HG02970 (cell line): ENCODE results near the gene CANT1.

Experiments used
- ATAC-seq: cut with Tn5 transposase; IDR thresholded peaks from one replicate; pipeline ENCODE4 v1.9.1; 2021; ENCODE audit warnings: mild to moderate bottlenecking, moderate library complexity, moderate number of reproducible peaks; ENCODE audit not compliant: unreplicated experiment, low FRiP score

CANT1 gene

DNA sequence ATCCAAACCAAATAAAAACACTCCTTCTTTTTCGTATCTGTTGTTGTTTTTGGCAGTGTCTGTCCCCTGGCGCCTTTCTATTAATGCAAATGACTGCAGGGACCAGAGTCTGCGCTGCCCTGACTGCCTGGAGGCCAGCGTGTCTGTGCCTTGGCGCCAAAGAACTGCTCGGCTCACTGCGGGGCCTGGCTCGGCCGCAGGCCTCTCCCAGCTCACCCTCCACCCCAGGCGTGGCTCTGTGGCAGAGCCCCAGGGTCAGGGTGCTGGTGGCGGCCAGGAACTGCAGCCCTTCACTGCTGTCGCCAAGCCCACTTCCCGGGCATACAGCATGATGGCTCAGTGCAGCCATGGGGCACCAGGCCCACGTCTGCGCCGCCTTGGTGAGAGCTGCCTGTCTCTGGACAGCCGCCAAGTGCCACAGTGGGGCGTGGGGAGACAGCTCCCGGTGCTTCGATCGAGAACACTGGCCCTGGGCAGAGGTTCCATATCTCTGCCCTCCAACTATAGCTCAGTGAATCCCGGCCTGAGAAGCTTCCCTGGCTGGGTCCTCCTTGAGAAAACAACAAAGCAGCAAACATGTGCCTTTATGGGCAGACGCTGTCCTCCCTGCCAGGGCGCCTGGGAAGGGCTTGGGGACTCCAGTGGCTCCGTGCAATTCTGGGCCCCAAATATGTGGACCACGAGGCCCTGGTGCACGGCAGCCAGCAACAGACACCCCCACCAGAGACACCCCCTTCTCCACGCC, 11.1 kb downstream of the CANT1 start:
- ATAC-seq, result no peak

GRCh38 chr17:78997881-78998280, 11.7 kb downstream of the CANT1 start:
- ATAC-seq, result no peak

DNA sequence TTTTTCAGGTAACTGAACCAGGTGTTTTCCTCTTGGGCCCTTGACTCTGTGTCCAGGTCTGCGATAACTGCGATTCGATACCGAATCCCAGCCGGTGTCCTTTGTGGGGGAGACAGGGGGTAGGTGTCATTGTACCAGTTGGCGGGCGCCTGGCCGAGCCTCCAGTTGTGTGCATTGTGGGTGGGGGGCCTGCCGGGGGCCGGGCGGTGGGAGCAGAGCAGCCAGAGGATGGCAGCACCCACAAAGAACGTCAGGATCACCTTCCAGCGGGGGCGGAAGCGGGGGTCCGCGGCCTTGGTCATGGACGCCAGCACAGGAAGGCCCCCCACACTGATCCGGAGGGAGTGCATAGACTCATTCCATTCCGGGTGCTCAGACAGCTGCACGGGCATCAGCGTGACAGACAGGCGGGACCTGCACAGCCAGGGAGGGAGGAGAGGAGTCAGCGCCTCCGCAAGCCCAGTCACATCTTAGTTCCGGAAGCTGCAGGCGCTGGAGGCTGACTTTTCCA, 12.3 kb downstream of the CANT1 start:
- no peak for ATAC-seq

GRCh38 chr17:78996781-78997201, 12.8 kb downstream of the CANT1 start:
- ATAC-seq, result no peak

- ATAC-seq, result no peak
These were observed 13.7 kb downstream of the CANT1 start for GRCh38 chr17:78995761-78996451.

DNA sequence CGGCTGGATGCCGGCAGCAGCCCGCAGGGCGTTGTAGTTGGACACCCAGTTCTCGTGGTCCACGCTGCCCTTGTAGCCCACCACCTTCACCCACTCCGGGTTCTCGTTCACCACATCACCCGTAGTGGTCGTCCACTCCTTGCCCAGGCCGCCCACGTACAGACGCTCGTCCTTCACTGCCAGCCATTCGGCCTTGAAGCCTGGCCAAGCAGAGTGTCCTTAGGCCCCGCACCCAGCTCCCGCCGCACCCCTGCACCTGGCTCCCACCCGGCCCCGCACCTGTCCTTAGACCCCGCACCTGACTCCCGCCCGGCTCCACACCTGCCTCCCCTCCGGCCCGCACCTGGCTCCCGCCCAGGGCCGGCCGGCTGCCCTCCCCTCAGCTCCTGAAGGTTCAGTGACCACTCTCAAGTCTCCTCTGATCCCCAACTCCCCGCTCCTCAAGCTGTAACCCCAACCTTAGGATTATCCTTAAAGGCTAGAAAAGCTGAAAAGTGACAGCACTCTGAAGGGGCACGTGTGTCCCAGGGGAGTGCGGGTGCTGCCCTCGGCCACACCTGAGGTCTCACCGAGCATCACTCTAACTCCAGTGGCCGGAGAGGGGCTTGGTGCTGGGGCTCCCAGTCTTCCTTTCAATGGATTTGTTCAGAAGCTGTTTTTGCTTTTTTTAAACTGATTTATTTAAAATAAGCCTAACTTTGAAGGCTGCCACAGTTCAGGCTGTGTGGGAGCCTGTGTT, 14.4 kb downstream of the CANT1 start:
- no peak for ATAC-seq

DNA sequence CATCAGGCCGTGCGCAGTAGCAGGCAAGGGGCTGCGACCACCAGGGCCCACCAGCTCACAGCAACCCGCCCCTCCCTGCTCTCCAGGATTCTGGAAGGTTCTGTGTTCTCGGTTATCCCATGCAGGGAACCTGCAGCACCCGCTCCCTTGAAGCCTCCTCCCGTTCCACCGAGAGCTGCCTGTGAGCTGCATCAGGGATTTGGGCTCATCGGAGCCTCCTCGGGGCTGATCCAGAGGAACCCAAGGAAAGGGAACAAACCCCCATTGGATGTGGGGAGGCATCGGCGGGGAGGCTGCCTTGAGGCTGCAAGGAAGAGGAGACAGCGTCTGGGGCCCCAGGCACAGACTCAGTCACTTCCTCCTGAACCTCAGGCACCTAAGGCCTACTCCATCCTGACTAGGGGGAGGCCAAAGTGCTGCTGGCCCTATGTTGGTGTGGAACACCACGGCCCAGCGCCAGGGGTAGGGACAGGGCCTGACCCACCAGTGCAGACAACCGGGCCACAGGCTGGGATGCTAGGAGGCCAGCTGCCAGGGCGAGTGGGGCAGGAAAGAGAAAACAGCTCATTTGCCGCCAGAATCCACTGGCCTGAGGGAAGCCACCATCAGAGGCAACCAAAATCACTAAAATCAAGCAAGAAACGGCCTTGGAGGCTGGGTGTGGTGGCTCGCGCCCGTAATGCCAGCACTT, 15.4 kb downstream of the CANT1 start:
- ATAC-seq, result no peak

- ATAC-seq, result no peak
These were observed 16.2 kb downstream of the CANT1 start for GRCh38 chr17:78993241-78993956.

DNA sequence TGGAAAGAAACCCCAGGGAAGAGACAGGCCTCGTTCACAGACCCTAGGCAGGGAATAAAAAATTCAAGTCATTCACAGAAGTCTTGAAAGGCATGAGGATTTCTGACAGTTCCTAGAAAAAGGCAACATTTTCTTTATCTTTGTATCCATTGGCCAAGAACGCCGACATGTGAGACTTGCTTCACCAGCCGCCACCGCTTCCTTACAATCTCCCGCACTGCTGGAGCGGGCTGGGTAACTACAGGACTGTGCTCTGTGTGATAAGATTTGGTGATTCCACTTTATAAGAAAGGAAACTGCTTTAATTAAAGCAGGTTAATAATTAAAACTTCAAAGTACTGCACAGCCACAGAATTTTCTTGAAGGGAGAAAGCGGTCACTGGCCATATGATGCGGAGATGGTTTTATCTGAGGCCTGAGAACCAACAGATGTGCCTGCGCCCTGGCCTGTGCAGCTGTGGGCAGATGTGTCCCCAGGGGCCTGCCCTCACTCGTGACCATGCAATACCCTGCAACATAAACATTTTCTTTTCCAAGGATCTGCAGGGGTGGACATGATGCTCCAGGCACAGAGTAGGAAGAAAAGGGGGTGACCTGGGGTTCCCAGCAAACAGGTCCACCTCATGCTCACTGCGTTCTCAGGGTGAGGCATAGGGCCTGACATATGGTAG, 16.9 kb downstream of the CANT1 start:
- ATAC-seq, result no peak

GRCh38 chr17:78991906-78992532, 17.5 kb downstream of the CANT1 start:
- ATAC-seq, result no peak

DNA sequence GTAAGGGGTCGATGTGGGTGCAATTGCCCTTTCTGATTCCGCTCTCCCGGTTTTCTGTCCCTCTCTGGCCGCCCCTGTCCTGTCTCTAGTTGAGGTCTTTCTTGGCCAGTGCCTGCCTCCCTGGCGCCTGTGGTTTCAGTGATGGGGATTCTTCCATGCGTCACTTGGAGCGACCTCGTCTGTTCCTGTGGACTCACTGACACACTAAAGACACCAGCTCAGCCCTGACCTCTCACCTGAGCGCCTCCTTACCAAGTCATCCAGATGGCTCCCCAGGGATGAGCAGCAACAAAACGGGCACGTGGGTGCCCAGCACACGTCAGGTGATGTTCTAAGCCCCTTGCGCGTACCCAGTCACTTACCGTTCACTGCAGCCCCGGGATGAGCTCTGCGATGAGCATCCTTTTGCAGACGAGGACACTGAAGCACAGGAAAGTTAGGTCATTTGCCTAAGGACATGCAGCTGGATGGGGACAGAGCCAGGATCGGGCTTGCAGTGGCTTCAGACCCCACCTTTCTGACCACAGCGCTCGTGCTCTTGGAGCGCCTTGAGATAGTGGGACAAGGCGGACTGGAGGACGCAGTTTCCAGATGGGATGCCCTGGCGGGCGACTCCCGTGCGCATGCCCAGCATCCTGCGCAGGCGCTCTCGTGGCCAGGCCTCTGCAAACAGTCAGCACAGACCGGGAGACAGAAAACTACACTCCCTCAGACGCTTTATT, 18.4 kb downstream of the CANT1 start:
- ATAC-seq, result no peak

- ATAC-seq, result no peak
These were observed 19.1 kb downstream of the CANT1 start for GRCh38 chr17:78990349-78991016.

GRCh38 chr17:78988152-78988551, 21.4 kb downstream of the CANT1 start:
- no peak for ATAC-seq

- no peak for ATAC-seq
These were observed 22.8 kb downstream of the CANT1 start for GRCh38 chr17:78986649-78987328.

DNA sequence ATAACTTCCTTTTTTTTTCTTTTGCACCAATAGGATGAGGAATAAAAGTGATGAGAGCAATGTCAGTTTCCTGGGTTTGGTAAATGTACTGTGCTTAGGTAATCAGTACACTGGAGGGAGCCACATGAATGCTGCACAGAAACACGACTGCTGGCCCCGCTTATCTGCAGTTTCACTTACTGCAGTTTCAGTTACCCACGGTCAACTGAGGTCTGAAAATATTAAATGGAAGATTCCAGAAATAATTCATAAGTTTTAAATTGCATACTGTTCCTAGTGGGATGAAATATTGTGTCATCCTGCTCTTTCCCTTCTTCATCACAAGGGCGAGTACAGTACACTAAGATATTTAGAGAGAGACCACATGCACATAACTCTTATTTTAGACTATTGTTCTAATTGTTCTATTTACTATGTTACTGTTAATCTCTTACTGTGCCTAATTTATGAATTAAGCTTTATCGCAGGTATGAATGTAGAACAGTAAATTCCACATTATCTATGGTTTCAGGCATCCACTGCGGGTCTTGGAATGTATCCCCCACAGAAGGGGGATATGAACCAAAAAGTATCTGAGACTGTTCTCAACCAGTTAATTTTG, 23.4 kb downstream of the CANT1 start:
- no peak for ATAC-seq

- no peak for ATAC-seq
These were observed 24.2 kb downstream of the CANT1 start for GRCh38 chr17:78985395-78985794.
